ENCODE results near the gene BACH2. TPM values are rescaled to one million over a fixed set of nuclear protein-coding genes. Genes with fewer than 3 reads are reported as not detected.

BACH2 gene
- polyA plus RNA-seq, 1 donor (not counting 4 experiments of a cell fraction or from before 2014, with no cell fraction given) = 0.50 TPM

GRCh38 chr6:90253631-90254030 is 43.0 kb downstream of the BACH2 start:
- H3K79me2 ChIP-seq (ENCODE audit: control insufficient read depth, insufficient read depth, low read length) = no peaks in the 10 kb centered on the region
- H3K9ac ChIP-seq (ENCODE audit: control insufficient read depth, extremely low read depth, insufficient read depth, low read length) = no peak overlapping the region
- DNase-seq (ENCODE audit: low read depth, low spot score) = no peak
- no peak overlapping the region for H3K27ac ChIP-seq (ENCODE audit: control insufficient read depth, insufficient read depth, low read length)
- H3K4me2 ChIP-seq (ENCODE audit: control insufficient read depth, extremely low read depth, insufficient read depth, low read depth, low read length) = no peak overlapping the region
- no peak overlapping the region for H3K4me3 ChIP-seq (ENCODE audit: control insufficient read depth in 2 of 3, extremely low read depth in 1 of 3, insufficient read depth in 2 of 3, low read depth in 1 of 3, low read length in 3 of 3)
- H3K4me1 ChIP-seq (ENCODE audit: control insufficient read depth, extremely low read depth, insufficient read depth, low read length) = peaks cover 33% of the 10 kb centered on the region
- H3K9me1 ChIP-seq (ENCODE audit: control insufficient read depth, extremely low read depth, insufficient read depth, low read length) = no peaks in the 10 kb centered on the region
- H3K36me3 ChIP-seq (ENCODE audit: control insufficient read depth in 2 of 2, extremely low read depth in 1 of 2, insufficient read depth in 2 of 2, low read length in 2 of 2) = no peaks in the 10 kb centered on the region
- no peak for FAIRE-seq
- TF ChIP-seq EZH2 (IDR thresholded peaks at IDR 0.05; ENCODE audit: low read length) (no peak), CTCF (optimal IDR thresholded peaks at IDR 0.05 in 1 of 3, IDR thresholded peaks at IDR 0.05 in 1 of 3, conservative IDR thresholded peaks at IDR 0.05 in 1 of 3; ENCODE audit: extremely low read depth in 1 of 3, insufficient read depth in 2 of 3, low read length in 3 of 3) (no peak)
- no peaks in the 10 kb centered on the region for H3K9me3 ChIP-seq (ENCODE audit: control insufficient read depth, low read depth, low read length)
- no peaks in the 10 kb centered on the region for H3K27me3 ChIP-seq (ENCODE audit: control insufficient read depth, extremely low read depth, insufficient read depth, low read length)
- H4K20me1 ChIP-seq (ENCODE audit: control insufficient read depth, extremely low read depth, insufficient read depth, low read length) = no peaks in the 10 kb centered on the region
- H2AFZ ChIP-seq (ENCODE audit: control insufficient read depth, low read length) = no peak overlapping the region
- dilution Hi-C loops (cut with MboI; ENCODE audit: extremely low pct_ligation_motif_present, low sequenced_read_pairs) = no loop called here

DNA sequence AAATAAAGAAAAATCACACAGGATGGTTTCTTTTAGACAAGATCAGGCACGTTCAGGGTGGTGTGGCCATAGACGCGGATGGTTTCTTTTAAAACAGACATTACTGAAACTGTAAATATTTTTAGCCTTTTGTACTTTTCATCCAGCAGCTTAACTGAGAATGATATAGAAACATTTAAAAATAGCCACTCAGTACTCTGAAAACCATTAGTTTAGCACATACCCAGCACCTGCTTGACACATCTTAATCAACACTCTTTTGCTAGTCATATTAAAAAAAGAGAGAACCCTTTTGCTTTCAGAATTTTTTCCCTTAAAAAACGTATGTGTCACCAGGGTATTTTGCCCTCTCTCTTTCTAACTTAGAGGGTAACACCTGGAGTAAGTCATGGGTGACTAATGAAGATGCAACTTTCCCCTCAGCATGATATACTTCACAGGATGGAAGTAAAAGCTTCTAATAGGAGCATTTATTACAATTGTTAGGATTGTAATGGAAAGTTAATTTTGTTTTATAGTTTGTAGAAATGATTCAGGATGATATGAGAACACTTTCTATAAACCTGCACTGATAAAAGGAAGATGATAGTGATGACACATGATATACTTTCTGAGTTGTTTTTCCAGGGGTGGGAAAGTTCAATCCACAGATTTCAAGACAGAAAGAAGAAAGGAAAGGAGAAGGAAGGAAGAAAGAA is 45.2 kb downstream of the BACH2 start:
- DNase-seq (ENCODE audit: low read depth, low spot score) = peak; percentile 15
- H3K27ac ChIP-seq (ENCODE audit: control insufficient read depth, insufficient read depth, low read length) = peak overlapping the region; percentile 77

More for the DNA sequence above, 45.2 kb downstream of the BACH2 start:
- Histone ChIP-seq H2AFZ (ENCODE audit: control insufficient read depth, low read length) (peak overlapping the region; percentile 67), H3K9me3 (ENCODE audit: control insufficient read depth, low read depth, low read length) (no peaks in the 10 kb centered on the region), H3K4me1 (ENCODE audit: control insufficient read depth, extremely low read depth, insufficient read depth, low read length) (peaks cover 28% of the 10 kb centered on the region), H3K79me2 (ENCODE audit: control insufficient read depth, insufficient read depth, low read length) (no peaks in the 10 kb centered on the region), H3K9ac (ENCODE audit: control insufficient read depth, extremely low read depth, insufficient read depth, low read length) (peak overlapping the region; percentile 51), H3K4me3 (ENCODE audit: control insufficient read depth in 2 of 3, extremely low read depth in 1 of 3, insufficient read depth in 2 of 3, low read depth in 1 of 3, low read length in 3 of 3) (peak overlapping the region in 1 of 3 experiments; percentile 30), H3K36me3 (ENCODE audit: control insufficient read depth in 2 of 2, extremely low read depth in 1 of 2, insufficient read depth in 2 of 2, low read length in 2 of 2) (no peaks in the 10 kb centered on the region), H3K27me3 (ENCODE audit: control insufficient read depth, extremely low read depth, insufficient read depth, low read length) (no peaks in the 10 kb centered on the region), H3K9me1 (ENCODE audit: control insufficient read depth, extremely low read depth, insufficient read depth, low read length) (no peaks in the 10 kb centered on the region), H4K20me1 (ENCODE audit: control insufficient read depth, extremely low read depth, insufficient read depth, low read length) (no peaks in the 10 kb centered on the region), H3K4me2 (ENCODE audit: control insufficient read depth, extremely low read depth, insufficient read depth, low read depth, low read length) (peak overlapping the region; percentile 71)
- TF ChIP-seq CTCF (optimal IDR thresholded peaks at IDR 0.05 in 1 of 3, IDR thresholded peaks at IDR 0.05 in 1 of 3, conservative IDR thresholded peaks at IDR 0.05 in 1 of 3; ENCODE audit: extremely low read depth in 1 of 3, insufficient read depth in 2 of 3, low read length in 3 of 3) (no peak), EZH2 (IDR thresholded peaks at IDR 0.05; ENCODE audit: low read length) (no peak)
- dilution Hi-C loops (cut with MboI; ENCODE audit: extremely low pct_ligation_motif_present, low sequenced_read_pairs) = no loop called here
- FAIRE-seq = peak; percentile 72

Measured in keratinocyte (primary cell).